Measurements from ENCODE around the gene BAIAP2L1. TPM values are rescaled to one million over a fixed set of nuclear protein-coding genes. Genes with fewer than 3 reads are reported as not detected.

The BAIAP2L1 gene
- total RNA-seq, 1 donor from 2014 or later = 28.0 TPM

- no peak for TF ChIP-seq CTCF (conservative IDR thresholded peaks at IDR 0.05)
- DNase-seq (ENCODE audit: extremely low spot score, unreplicated experiment) = no peak
- H3K27ac Mint-ChIP-seq = peak overlapping the region; percentile 93
- peaks cover 11% of the 10 kb centered on the region for H3K36me3 Mint-ChIP-seq
- H3K9me3 Mint-ChIP-seq = peaks cover 5% of the 10 kb centered on the region
- peak overlapping the region; percentile 74 for H3K4me3 Mint-ChIP-seq
- H3K4me1 Mint-ChIP-seq (ENCODE audit: unreplicated experiment) = peaks cover 10% of the 10 kb centered on the region
- no peaks in the 10 kb centered on the region for H3K27me3 Mint-ChIP-seq
Measured at GRCh38 chr7:98354511-98355249, 46.2 kb downstream of the BAIAP2L1 start.

GRCh38 chr7:98354052-98354451 lies 46.8 kb downstream of the BAIAP2L1 start:
- no peaks in the 10 kb centered on the region for H3K27me3 Mint-ChIP-seq
- H3K27ac Mint-ChIP-seq = peak overlapping the region; percentile 93
- H3K36me3 Mint-ChIP-seq = peaks cover 11% of the 10 kb centered on the region
- H3K4me1 Mint-ChIP-seq (ENCODE audit: unreplicated experiment) = peaks cover 10% of the 10 kb centered on the region
- H3K9me3 Mint-ChIP-seq = peaks cover 5% of the 10 kb centered on the region
- H3K4me3 Mint-ChIP-seq = peak overlapping the region; percentile 74
- no peak for DNase-seq (ENCODE audit: extremely low spot score, unreplicated experiment)
- no peak for TF ChIP-seq CTCF (conservative IDR thresholded peaks at IDR 0.05)

GRCh38 chr7:98352621-98353020 lies 48.3 kb downstream of the BAIAP2L1 start:
- Mint-ChIP-seq H3K27me3 (no peaks in the 10 kb centered on the region), H3K4me1 (ENCODE audit: unreplicated experiment) (peaks cover 10% of the 10 kb centered on the region), H3K36me3 (peaks cover 11% of the 10 kb centered on the region), H3K9me3 (peaks cover under 1% of the 10 kb centered on the region), H3K4me3 (no peak overlapping the region), H3K27ac (peak overlapping the region; percentile 42)
- DNase-seq (ENCODE audit: extremely low spot score, unreplicated experiment) = no peak
- TF ChIP-seq CTCF (conservative IDR thresholded peaks at IDR 0.05) = no peak

DNA sequence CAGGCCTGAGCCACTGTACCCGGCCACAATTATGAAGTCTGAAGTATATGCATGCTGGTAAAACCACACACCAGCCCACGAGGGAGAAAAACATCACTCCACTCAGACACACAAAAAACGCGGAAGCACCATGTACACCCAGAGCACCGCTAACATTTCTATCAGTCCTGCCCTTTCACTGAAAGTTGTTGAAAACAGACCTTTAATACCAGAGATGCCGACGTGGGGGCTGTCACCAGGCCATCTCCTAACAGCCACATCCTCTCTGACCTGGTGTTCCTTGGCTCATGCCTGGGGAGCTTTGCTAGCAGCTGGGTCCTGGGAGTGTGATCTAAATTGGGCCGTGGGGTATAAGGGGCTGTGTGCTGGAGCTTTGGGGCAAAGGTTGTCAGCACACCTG lies 49.8 kb downstream of the BAIAP2L1 start:
- no peak for DNase-seq (ENCODE audit: extremely low spot score, unreplicated experiment)
- Mint-ChIP-seq H3K4me3 (no peak overlapping the region), H3K9me3 (no peaks in the 10 kb centered on the region), H3K27ac (no peak overlapping the region), H3K4me1 (ENCODE audit: unreplicated experiment) (peaks cover 10% of the 10 kb centered on the region), H3K27me3 (no peaks in the 10 kb centered on the region), H3K36me3 (peaks cover 11% of the 10 kb centered on the region)
- TF ChIP-seq CTCF (conservative IDR thresholded peaks at IDR 0.05) = no peak

GRCh38 chr7:98348726-98349474 lies 52.0 kb downstream of the BAIAP2L1 start:
- H3K27me3 Mint-ChIP-seq = no peaks in the 10 kb centered on the region
- H3K4me1 Mint-ChIP-seq (ENCODE audit: unreplicated experiment) = peaks cover under 1% of the 10 kb centered on the region
- peak overlapping the region; percentile 72 for H3K27ac Mint-ChIP-seq
- no peaks in the 10 kb centered on the region for H3K9me3 Mint-ChIP-seq
- peaks cover 4% of the 10 kb centered on the region for H3K36me3 Mint-ChIP-seq
- no peak for DNase-seq (ENCODE audit: extremely low spot score, unreplicated experiment)
- TF ChIP-seq CTCF (conservative IDR thresholded peaks at IDR 0.05) = no peak
- H3K4me3 Mint-ChIP-seq = no peak overlapping the region
